HEK293T (cell line): ENCODE results near the gene EIF1AX.

Source experiments
- ARNT ChIP-seq: fragments of 450-650 bp; IDR thresholded peaks from 2 replicates; pipeline ENCODE4 v1.6.1; 2017; ENCODE audit warnings: mild to moderate bottlenecking
- BHLHE40 ChIP-seq: fragments of 450-650 bp; IDR thresholded peaks from 2 replicates; pipeline ENCODE4 v1.6.1; 2016; ENCODE audit warnings: mild to moderate bottlenecking, moderate library complexity, borderline replicate concordance
- CTBP1 ChIP-seq: fragments of 450-650 bp; IDR thresholded peaks from 2 replicates; pipeline ENCODE4 v1.6.1; 2016; ENCODE audit warnings: borderline replicate concordance
- ELF4 ChIP-seq: fragments of 450-650 bp; IDR thresholded peaks from 2 replicates; pipeline ENCODE4 v1.6.1; 2017; ENCODE audit warnings: antibody characterized with exemption
- FOXK2 ChIP-seq: fragments of 450-650 bp; IDR thresholded peaks from 2 replicates; pipeline ENCODE4 v1.6.1; 2016; ENCODE audit warnings: mild to moderate bottlenecking
- FOXM1 ChIP-seq: fragments of 450-650 bp; IDR thresholded peaks from 2 replicates; pipeline ENCODE4 v1.6.1; 2017; ENCODE audit warnings: mild to moderate bottlenecking, borderline replicate concordance
- HDGF ChIP-seq: fragments of 450-650 bp; IDR thresholded peaks from 2 replicates; pipeline ENCODE4 v1.6.1; 2017; ENCODE audit warnings: antibody characterized with exemption, borderline replicate concordance
- NFRKB ChIP-seq: fragments of 450-650 bp; IDR thresholded peaks from 2 replicates; pipeline ENCODE4 v1.6.1; 2016; ENCODE audit warnings: mild to moderate bottlenecking, moderate library complexity
- SP1 ChIP-seq: fragments of 450-650 bp; IDR thresholded peaks from 2 replicates; pipeline ENCODE4 v1.6.1; 2017
- SUZ12 ChIP-seq: fragments of 450-650 bp; IDR thresholded peaks from 2 replicates; pipeline ENCODE4 v1.6.1; 2016; ENCODE audit warnings: mild to moderate bottlenecking
- TARDBP ChIP-seq: fragments of 450-650 bp; IDR thresholded peaks from 2 replicates; pipeline ENCODE4 v1.6.1; 2016
- ZNF384 ChIP-seq: fragments of 450-650 bp; IDR thresholded peaks from 2 replicates; pipeline ENCODE4 v1.6.1; 2016
- TF ChIP-seq, protein P1 (sequence below): fragments of 450-650 bp; IDR thresholded peaks from 2 replicates; pipeline ENCODE4 v1.6.1; 2016

DNA sequence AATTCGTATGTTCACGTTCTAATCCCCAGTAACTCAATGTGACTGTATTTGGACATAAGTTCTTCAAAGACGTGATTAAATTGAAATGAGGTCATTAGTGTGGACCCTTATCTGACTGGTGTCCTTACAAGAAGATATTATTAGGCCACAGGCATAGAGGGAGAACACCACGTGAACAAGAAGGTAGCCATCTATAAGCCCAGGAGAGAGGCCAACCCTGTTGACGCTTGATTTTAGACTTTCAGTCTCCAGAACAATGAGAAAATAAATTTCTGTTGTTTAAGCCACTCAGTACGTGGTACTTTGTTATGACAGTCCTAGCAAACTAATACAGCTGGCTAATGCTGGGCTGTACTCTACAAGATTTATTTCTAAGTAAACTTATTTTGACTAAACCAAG lies 1.5 kb upstream of the EIF1AX start:
- TF ChIP-seq ZNF384 (no peak), FOXK2 (no peak), BHLHE40 (no peak), SP1 (no peak), SUZ12 (no peak), FOXM1 (no peak), CTBP1 (no peak), NFRKB (no peak), ARNT (no peak), ELF4 (no peak), HDGF (no peak), TARDBP (no peak)
- TF ChIP-seq, protein P1, sequence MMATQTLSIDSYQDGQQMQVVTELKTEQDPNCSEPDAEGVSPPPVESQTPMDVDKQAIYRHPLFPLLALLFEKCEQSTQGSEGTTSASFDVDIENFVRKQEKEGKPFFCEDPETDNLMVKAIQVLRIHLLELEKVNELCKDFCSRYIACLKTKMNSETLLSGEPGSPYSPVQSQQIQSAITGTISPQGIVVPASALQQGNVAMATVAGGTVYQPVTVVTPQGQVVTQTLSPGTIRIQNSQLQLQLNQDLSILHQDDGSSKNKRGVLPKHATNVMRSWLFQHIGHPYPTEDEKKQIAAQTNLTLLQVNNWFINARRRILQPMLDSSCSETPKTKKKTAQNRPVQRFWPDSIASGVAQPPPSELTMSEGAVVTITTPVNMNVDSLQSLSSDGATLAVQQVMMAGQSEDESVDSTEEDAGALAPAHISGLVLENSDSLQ = no peak
